ENCODE data around the gene AFG1L.
"Not testable (repeated sequence)": the region's sequence is repeated elsewhere in the genome, so short reads cannot be mapped to it uniquely, and the experiment has no call there.

Gene AFG1L

DNA sequence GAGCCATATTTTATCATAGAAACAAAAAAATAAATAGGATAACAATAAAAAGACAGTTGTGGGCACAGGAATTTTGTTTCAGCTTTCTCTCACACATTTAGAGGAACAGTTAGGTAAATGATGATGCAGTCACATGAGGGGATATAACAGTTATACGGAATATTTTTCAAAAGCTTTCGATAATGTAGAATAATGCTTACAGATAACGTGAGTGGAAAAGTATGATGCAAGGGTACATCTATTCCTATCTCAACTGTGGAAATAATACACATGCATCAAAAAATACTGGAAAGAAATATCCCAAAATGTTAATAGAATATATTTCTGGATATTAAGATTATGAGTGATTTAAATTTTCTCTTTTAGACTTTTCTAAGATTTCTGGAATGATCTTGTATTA, 114.0 kb downstream of the AFG1L start:
- no peak for DNase-seq (ENCODE audit: low read depth in 2 of 2)

DNA sequence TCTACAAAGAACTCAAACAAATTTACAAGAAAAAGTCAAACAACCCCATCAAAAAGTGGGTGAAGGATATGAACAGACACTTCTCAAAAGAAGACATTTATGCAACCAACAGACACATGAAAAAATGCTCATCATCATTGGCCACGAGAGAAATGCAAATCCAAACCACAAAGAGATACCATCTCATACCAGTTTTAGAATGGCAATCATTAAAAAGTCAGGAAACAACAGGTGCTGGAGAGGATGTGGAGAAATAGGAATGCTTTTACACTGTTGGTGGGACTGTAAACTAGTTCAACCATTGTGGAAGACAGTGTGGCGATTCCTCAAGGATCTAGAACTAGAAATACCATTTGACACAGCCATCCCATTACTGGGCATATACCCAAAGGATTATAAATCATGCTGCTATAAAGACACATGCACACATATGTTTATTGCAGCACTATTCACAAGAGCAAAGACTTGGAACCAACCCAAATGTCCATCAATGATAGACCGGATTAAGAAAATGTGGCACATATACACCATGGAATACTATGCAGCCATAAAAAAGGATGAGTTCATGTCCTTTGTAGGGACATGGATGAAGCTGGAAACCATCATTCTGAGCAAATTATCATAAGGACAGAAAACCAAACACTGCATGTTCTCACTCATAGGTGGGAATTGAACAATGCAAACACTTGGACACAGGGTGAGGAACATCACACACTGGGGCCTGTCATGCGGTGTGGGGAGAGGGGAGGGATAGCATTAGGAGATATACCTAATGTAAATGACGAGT, 121.4 kb downstream of the AFG1L start:
- DNase-seq (ENCODE audit: low read depth in 2 of 2), result not testable (repeated sequence)

DNA sequence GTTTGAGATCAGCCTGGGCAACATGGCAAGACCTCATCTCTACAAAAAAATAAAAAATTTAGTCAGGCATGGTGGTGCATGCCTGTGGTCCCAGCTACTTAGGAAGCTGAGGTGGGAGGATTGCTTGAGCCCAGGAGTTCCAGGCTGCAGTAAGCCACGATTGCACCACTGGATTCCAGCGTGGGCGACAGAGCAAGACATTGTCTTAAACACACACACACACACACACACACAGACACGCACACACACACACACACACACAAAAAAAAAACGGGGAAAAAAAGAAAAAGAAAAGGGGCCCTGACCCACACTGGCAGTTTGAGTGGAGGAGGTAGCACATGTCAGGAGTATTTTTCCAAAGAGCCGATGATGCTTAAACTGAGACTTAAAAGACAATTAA, 122.2 kb downstream of the AFG1L start:
- DNase-seq (ENCODE audit: low read depth in 2 of 2), result peak in 1 of 2 experiments; percentile 4

DNA sequence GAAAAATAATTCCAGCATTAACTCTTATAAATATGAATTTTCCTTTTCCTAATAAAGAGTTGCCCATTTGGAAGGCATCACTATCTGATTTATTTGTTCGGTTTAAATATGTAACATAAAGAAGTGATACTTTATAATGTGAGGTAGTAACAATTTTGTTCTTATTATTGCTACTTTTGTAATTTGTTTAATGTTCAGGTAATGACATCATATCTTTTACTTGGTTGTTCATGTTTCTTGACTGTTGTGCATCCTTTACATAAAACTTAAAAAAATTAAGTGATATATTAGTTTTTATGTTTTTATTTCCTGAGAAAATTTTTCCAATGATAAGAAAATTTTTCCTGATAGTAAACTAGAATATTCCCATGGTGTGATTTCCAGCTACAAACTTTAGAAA, 124.6 kb downstream of the AFG1L start:
- no peak for DNase-seq (ENCODE audit: low read depth in 2 of 2)

DNA sequence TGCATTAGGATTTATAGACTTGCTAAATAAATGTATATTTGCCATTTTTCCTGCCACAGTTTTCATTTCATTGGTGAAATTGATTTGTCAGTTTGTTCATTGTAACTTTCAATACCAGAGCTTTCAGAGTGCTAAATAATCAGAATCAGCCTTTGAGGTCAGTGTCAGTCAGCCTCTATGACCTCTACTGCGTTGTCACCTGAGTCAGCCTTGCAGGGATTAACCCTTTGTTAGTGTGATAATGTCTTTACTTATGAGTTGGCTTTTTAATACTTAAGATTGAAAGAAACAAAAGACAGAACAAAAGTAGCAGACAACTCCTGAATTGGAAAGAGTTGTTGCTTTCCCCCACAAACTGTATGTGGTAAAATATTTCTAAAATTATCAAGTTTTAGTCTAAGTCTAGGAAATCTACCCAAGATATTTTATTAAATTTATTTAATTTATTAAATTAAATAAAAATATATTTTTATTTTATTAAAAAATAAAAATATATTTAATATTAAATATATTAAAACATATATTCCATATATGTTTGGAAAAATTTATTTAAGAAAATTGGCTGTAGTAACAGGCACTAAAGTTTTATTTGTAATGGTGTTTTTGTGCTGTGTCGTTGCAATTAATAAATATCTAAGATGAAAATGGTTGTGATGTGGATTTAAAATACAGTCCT, 125.2 kb downstream of the AFG1L start:
- DNase-seq (ENCODE audit: low read depth in 2 of 2), result no peak

DNA sequence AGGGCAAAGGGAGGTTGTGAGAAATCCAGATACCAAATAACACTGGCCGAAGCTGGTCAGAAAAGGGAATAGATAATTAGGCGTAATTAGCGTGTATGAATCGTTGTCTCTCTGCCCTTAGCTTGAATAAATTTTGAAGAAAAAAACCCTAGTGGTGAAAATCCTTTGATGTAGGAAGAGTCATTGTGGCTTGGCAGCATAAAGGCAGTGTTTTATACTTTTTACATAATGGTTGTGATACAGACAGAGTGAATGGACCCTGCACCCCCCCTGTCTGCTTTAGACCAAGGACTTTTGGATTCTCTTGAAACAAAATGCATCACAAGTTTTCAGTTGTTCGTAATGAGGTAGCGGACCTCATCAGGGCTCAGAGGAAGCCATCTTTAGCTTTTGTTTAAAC, 126.5 kb downstream of the AFG1L start:
- no peak for DNase-seq (ENCODE audit: low read depth in 2 of 2)

DNA sequence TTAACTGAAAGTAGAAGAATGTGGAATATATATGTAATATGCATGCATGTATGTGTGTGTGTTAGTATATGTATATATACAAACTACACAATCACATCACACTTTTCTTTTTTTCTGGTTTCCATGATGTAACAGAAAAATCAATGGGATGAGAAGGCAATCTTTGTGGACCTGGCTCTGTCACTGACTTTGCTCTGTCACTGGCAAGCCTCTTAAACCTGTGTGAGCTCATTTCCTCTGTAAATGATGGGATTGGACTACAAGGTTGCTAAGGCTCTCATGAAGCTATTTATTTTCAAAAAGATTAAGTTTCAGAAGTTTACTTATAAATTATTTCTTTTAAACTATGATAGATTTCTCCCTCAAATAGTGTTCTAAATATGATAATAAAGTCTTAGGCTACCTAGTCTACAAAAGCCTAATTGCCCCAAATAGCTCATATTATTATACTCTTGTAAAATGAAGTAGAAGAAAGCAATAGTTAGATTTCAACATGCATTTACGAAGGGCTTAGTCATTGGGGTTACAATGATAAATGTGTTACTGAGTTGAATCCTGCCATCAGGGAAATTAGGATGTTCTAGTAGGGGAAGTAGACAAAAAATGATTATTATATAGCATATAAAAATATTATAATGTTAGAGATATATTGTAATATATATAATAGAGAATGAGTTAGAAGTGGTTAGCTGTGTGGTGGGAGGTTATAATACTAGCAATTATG, 129.3 kb downstream of the AFG1L start:
- DNase-seq (ENCODE audit: low read depth in 2 of 2), result no peak

DNA sequence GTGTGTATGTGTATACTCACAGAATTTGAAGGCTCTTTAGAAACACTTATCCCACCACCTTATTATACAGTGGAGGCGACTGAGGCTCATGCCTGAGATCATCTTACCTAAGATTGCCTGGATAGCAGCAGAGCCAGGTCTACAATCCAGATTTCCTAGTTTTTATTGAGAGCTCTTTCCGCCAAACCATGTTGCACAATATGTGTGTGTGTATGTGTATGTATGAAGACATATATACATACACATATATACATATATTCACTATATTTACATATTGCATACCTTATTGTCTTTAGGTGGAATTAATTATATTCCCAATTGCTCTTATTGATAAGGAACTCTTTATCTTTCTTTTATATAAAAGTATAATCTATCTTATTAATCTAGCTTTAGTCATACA, 130.6 kb downstream of the AFG1L start:
- DNase-seq (ENCODE audit: low read depth in 2 of 2), result no peak

DNA sequence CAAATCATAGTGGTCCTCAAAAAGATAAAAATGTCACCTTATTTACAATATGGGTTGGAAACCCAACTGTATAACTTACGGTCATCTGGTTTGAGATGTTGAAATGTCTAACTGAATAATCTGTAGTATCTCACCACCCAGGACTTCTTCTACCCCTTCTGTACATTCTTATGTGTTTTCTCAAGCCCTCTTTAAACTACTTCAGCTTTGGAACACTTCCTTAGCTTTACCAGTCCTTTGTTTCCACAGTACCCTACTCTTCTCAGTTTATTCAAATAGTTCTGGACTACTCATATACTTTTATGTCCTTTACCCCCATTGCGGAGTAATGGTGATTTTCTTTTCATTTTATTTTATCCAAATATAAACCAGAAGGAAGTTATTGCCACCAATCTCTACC, 137.3 kb downstream of the AFG1L start:
- no peak for DNase-seq (ENCODE audit: low read depth in 2 of 2)

DNA sequence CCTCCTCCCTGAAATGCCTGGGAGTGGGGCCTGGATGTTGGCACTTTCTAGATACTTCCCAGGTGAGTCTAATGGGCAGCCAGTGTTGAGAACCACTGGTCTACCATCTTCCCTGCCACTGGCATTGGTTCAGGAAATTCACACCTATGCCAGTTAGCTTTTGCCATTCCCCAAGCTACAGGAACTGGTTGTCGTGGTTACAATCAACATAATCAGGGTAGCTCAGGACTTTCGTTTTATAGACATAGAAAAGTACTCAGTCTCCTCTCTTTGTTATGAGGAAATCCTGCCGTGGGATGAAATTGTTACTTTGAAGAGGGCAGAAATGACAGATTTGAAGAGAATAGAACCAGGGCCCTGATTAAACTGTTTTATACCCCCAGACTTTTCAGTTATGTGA, 137.9 kb downstream of the AFG1L start:
- DNase-seq (ENCODE audit: low read depth in 2 of 2), result no peak

DNA sequence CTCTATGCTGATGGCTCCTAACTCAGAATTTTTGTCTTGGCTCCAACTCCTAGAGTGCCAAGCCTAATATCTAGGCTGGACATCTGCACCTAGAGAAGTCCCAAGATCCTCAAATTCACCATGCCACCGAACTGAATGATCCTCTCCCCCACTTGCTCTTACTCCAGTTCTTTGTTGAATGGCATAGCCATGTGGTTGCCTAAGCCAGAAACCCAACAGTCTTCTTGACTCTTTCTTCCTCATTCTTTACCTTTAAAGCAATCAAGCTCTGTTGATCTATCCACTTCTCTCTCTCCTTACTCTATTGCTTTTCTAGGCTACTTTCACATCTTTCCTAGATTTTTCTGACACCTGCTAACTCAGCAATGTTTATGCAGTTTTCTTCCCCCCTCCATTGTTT, 139.4 kb downstream of the AFG1L start:
- DNase-seq (ENCODE audit: low read depth in 2 of 2), result no peak

DNA sequence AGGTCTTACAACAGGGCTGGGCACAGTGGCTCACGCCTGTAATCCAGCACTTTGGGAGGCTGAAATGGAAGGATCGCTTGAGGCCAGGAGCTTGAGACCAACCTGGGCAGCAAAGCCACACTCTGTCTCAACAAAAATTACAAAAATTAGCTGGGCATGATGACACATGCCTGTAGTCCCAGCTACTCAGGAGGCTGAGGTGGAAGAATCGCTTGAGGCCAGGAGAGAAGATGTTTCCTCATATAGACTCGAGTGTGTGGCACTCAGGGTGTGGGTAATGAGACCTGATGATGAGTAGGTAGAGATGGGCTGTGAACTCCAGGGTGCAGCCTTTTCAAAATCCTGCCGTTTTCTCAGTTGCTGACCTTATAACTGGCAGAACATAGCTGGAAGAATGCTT, 140.5 kb downstream of the AFG1L start:
- no peak for DNase-seq (ENCODE audit: low read depth in 2 of 2)

DNA sequence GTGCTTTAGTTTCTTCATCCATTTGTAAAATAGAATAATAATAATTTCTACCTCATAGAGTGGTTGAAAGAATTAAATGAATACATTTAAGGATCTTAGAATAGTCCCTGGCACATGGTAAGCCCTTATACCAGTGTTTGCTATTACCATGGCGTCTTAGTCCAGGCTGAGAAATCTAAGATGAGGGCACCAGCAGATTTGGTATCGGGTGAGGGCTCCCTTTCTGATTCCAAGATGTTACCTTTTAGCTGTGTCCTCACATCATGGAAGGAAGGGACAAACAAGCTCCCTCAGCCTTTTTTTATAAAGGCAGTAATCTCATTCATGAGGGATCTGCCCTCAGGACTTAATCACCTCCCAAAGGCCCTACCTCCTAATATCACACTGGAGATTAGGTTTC, 141.9 kb downstream of the AFG1L start:
- no peak for DNase-seq (ENCODE audit: low read depth in 2 of 2)

DNA sequence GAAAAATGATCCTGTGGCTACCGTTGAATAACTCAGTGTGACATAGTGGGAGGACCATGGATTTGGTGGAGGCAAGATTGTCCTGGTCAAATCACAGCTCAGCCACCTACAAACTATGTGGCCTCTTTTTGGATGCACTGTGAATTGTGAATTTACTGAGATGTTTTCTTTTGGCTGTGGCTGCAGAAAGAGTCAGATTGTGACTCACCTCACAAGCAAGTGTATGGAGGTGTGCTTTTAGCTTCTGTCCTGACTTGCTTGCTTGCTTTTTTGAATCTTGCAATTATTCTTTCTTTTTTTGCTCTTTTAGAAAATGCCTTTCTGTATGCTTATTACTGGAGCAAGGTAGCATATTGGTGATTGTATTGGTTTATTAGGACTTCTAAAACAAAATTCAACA, 143.0 kb downstream of the AFG1L start:
- no peak for DNase-seq (ENCODE audit: low read depth in 2 of 2)

DNA sequence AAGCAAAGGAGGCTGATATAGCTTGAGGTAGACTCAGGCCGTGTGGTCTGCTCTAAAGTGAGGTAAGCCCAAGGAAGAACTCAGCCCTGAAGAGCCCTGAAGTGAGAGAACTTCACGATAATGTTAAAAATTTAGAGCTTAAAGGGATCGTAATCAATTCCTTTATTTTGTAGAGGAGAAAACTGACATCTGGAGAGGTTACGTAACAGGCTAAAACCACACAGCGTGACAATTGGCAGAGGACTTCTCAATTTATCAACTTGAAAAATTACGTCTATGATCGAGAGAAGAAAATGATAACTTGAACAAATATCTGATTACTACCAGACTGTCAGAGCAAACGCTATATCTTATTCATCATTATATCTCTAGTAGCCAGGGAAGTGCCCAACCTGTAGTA, 144.1 kb downstream of the AFG1L start:
- DNase-seq (ENCODE audit: low read depth in 2 of 2), result peak in 1 of 2 experiments; percentile 4

DNA sequence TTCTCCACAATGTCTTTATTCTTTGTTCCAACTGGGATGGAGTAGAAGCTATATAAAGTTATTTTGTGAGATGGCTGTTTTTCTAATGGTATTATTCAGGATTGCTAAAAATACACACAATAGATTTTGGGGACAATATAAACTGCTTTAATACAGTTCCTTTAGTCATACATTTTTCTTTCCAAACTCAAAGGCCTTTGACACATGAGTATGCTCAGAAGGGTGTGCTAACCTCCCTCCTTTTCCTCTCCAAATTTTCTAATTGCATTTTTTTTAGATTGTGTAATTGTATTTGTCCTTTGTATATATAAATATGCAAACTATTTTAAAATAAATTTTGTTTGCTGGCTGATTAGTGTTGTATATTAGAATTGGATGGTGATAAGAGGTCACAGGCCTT, 146.3 kb downstream of the AFG1L start:
- no peak for DNase-seq (ENCODE audit: low read depth in 2 of 2)

DNA sequence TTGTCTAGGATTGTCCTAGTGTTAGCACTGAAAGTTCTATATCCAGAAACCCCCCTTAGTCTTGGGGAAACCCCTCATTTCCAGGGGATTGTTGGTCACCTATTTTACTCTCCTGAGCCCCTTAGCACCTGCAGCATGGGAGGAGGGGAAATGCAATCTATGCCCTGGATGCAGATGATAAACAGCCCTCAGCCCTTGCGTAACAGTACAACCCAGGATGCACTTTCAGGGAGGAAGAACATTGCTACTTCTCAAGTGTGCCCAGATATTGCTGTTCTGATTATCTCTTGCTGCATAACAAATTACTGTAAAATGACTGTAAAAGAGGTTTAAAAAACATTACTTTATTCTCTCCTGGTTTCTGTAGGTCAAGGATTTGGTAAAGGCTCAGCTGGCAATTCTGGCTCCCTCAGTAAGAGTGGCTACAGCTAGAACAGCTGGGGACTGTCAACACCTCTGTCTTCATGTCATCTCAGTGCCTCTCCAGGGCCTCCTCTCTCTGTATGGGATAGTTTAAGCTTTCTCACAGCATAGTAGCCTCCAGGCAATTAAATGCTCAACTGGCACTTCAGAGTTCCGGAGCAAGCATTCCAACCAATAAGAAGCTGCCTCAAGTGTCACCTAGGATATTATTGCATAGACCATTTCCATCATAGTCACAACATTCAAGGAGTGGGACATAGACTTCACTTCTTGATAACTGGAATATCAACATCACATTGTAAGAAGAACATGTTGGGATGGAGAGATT, 148.1 kb downstream of the AFG1L start:
- no peak for DNase-seq (ENCODE audit: low read depth in 2 of 2)

DNA sequence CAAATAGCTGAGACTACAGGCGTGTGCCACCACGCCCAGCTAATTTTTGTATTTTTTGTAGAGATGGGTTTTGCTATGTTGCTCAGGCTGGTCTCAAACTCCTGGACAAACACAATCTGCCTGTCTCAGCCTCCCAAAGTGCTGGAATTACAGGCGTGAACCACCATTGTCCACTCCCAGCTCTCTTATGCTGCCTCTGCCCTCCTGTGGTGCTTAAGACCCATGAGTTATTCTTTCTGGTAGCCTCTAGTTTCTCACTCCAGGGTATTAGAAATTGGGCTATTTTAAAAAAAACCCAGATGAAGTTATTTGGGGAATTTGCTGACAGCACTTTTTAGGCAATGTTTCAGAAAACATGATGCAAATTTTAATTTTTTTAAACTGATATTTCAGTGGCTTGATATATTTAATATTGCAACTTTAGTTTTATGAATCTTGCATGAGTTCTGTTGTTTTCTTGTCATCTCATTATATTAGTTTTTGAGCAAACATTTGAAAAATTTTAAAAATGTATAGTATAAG, 151.8 kb downstream of the AFG1L start:
- DNase-seq (ENCODE audit: low read depth in 2 of 2), result no peak

DNA sequence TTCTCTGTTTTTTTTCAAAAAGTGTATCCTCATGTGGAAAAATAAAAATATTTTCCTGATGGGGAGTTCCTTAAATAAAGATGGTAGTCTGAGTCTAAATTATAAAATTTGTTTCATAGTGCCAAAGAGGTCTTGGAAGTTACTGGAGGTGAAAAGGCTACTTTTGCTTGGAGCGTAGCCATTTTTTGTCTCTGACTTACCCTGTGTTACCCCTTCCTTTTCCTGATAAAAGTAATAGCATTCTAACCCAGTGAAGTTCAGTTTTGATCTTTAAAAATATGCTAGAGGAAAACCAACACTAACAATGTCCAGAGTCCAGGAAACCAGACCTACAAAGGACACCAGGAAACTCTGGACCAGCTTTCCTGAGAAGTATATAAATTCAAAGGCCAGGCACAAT, 153.6 kb downstream of the AFG1L start:
- DNase-seq (ENCODE audit: low read depth in 2 of 2), result no peak

DNA sequence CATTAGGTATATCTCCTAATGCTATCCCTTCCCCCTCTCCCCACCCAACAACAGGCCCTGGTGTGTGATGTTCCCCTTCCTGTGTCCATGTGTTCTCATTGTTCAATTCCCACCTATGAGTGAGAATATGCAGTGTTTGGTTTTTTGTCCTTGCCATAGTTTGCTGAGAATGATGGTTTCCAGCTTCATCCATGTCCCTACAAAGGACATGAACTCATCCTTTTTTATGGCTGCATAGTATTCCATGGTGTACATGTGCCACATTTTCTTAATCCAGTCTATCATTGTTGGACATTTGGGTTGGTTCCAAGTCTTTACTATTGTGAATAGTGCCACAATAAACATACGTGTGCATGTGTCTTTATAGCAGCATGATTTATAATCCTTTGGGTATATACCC, 154.9 kb downstream of the AFG1L start:
- DNase-seq (ENCODE audit: low read depth in 2 of 2), result not testable (repeated sequence)

DNA sequence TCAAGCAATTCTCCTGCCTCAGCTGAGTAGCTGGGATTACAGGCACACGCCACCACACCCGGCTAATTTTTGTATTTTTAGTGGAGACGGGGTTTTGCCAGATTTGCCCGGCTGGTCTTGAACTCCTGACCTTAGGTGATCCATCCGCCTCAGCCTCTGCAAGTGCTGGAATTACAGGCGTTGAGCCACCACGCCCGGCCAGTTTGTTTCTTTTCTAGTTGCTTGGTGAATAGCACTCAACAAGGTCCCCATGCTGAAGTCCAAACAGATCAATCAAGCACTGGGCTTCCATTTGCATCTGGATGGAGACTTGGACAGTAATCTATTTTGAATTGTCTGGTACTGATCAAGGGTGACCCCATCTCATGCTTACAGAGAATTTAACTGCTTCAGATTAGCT, 157.0 kb downstream of the AFG1L start:
- DNase-seq (ENCODE audit: low read depth in 2 of 2), result no peak

DNA sequence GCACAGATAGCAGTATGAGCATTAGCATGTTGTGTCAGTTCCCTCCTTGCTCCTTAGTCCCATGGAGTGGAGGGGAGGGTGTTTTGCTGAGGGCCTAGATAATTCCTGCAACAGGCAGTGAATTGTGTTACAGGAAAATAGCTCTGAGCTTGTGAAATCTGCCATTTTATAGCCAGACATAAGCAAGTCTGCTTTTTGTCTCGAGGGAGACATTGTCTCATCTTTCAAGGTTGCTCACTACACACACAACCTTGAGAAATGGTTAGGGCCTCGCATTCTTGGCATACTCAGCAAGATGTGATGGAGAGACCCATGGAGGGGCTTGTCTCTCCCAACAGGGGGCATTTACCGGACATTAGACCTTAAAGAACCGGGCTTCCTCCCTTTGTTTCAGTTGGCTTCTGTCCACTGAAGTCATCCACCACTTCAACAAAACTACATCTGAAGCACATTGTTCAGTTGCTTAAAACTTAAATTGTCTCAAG, 157.9 kb downstream of the AFG1L start:
- DNase-seq (ENCODE audit: low read depth in 2 of 2), result peak; percentile 61 to 62
